ENCODE results near the gene RABAC1. TPM values are rescaled to one million over a fixed set of nuclear protein-coding genes. Genes with fewer than 3 reads are reported as not detected.

The RABAC1 gene
- total RNA-seq, 2 experiments from 2014 or later, result 96.0 to 102 TPM

- Histone ChIP-seq H3K27ac (ENCODE audit: low read depth in 1 of 2, low read length in 2 of 2) (no peak overlapping the region), H3K9me3 (ENCODE audit: control insufficient read depth in 1 of 2, insufficient read depth in 1 of 2, low read length in 2 of 2) (no peaks in the 10 kb centered on the region), H3K4me3 (ENCODE audit: low read length) (no peak overlapping the region), H3K27me3 (ENCODE audit: control insufficient read depth in 1 of 2, insufficient read depth in 2 of 2, low read length in 2 of 2) (no peaks in the 10 kb centered on the region), H3K4me1 (ENCODE audit: insufficient read depth, low read length) (no peaks in the 10 kb centered on the region), H3K36me3 (ENCODE audit: insufficient read depth, low read length) (no peaks in the 10 kb centered on the region)
- intact Hi-C loops (cut with DNase I, micrococcal nuclease), result no loop called here
- no peaks in the 10 kb centered on the region for H3K36me3 Mint-ChIP-seq (ENCODE audit: low read depth)
- no peak for TF ChIP-seq CTCF (IDR thresholded peaks at IDR 0.05)
- no peaks in the 10 kb centered on the region for H3K27me3 Mint-ChIP-seq
- H3K4me1 Mint-ChIP-seq (ENCODE audit: low read depth), result no peaks in the 10 kb centered on the region
- DNase-seq (no peak), ATAC-seq (ENCODE audit: poor library complexity) (no peak)
- H3K27ac Mint-ChIP-seq, result no peak overlapping the region
- H3K9me3 Mint-ChIP-seq, result no peaks in the 10 kb centered on the region
- ChIA-PET POLR2A (no interaction called here), CTCF (no interaction called here)
- H3K4me3 Mint-ChIP-seq, result no peak overlapping the region
These were observed 15.5 kb upstream of the RABAC1 start for GRCh38 chr19:41974652-41975051.

DNA sequence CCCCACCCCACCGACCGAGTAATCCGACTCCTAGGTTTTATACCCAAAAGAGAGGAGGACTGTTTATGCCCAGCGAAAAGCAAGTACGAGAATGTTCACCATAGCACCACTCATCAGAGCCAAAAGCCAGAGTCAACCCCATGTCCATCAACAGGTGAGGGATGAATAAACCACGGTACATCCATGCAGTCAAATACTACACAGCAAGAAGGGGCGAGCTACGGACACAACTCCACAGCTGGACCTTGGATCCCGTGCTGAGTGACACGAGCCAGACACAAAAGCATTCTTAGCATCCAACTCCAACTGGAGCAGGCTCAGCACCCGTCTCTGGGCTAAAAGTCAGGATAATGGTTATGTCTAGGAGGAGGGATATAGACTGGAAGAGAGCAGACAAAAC, 12.2 kb upstream of the RABAC1 start:
- POLR2A ChIA-PET, result no interaction called here
- Histone ChIP-seq H3K27ac (ENCODE audit: low read depth in 1 of 2, low read length in 2 of 2) (no peak overlapping the region), H3K36me3 (ENCODE audit: insufficient read depth, low read length) (no peaks in the 10 kb centered on the region), H3K9me3 (ENCODE audit: control insufficient read depth in 1 of 2, insufficient read depth in 1 of 2, low read length in 2 of 2) (no peaks in the 10 kb centered on the region), H3K4me1 (ENCODE audit: insufficient read depth, low read length) (no peaks in the 10 kb centered on the region), H3K27me3 (ENCODE audit: control insufficient read depth in 1 of 2, insufficient read depth in 2 of 2, low read length in 2 of 2) (no peaks in the 10 kb centered on the region), H3K4me3 (ENCODE audit: low read length) (no peak overlapping the region)
- no peaks in the 10 kb centered on the region for H3K27me3 Mint-ChIP-seq
- ATAC-seq (ENCODE audit: poor library complexity), result no peak
- DNase-seq, result no peak
- no peaks in the 10 kb centered on the region for H3K9me3 Mint-ChIP-seq
- no peak for TF ChIP-seq CTCF (IDR thresholded peaks at IDR 0.05)
- CTCF ChIA-PET, result no interaction called here
- H3K4me3 Mint-ChIP-seq, result no peak overlapping the region
- no peak overlapping the region for H3K27ac Mint-ChIP-seq
- no peaks in the 10 kb centered on the region for H3K36me3 Mint-ChIP-seq (ENCODE audit: low read depth)
- H3K4me1 Mint-ChIP-seq (ENCODE audit: low read depth), result no peaks in the 10 kb centered on the region
- intact Hi-C loops (cut with DNase I, micrococcal nuclease), result no loop called here

DNA sequence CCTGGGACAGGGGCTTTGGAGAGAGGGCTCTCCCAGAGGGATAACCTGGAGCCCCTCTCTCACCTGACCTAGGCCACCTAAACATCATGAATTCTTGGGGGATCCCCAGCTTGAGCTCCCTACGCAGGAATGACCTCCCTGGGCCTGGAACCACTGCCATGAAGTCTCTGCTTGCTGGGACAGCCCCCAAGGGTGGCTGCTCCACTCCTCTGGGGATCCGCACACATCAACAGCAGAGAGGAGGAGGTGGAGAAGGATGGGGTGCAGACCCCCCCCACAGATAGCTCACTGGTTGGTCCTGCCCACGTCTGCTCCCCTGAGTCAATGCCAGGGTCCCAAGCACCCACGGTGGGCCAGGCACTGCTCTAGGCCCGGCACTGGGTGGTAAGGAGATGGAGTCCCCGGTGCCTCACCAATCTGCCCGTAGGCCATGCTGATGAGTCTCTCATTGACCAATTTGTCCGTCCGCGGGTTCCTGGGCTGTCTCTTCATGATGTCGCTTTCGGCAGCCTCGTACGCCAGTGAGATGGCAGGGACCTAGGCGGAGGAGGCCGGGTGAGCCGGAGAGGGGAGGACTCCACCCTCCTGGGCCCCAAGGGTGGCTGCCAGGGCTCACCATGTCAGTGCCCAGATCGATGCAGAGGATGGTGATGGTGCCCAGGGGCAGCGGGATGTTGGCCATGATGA, 10.8 kb upstream of the RABAC1 start:
- ChIA-PET POLR2A (no interaction called here), CTCF (no interaction called here)
- Histone ChIP-seq H3K27me3 (ENCODE audit: control insufficient read depth in 1 of 2, insufficient read depth in 2 of 2, low read length in 2 of 2) (no peaks in the 10 kb centered on the region), H3K9me3 (ENCODE audit: control insufficient read depth in 1 of 2, insufficient read depth in 1 of 2, low read length in 2 of 2) (no peaks in the 10 kb centered on the region), H3K27ac (ENCODE audit: low read depth in 1 of 2, low read length in 2 of 2) (no peak overlapping the region), H3K4me3 (ENCODE audit: low read length) (no peak overlapping the region), H3K4me1 (ENCODE audit: insufficient read depth, low read length) (no peaks in the 10 kb centered on the region), H3K36me3 (ENCODE audit: insufficient read depth, low read length) (no peaks in the 10 kb centered on the region)
- DNase-seq, result no peak
- Mint-ChIP-seq H3K9me3 (no peaks in the 10 kb centered on the region), H3K4me3 (no peak overlapping the region), H3K27me3 (no peaks in the 10 kb centered on the region), H3K27ac (no peak overlapping the region), H3K36me3 (ENCODE audit: low read depth) (no peaks in the 10 kb centered on the region), H3K4me1 (ENCODE audit: low read depth) (no peaks in the 10 kb centered on the region)
- no peak for TF ChIP-seq CTCF (IDR thresholded peaks at IDR 0.05)
- intact Hi-C loops (cut with DNase I, micrococcal nuclease), result no loop called here
- no peak for ATAC-seq (ENCODE audit: poor library complexity)
